GM21825 (cell line): Measurements from ENCODE around the gene DONSON.

Experiments used
- ATAC-seq: cut with Tn5 transposase; IDR thresholded peaks from one replicate; pipeline ENCODE4 v1.9.1; 2021; ENCODE audit warnings: mild to moderate bottlenecking, moderate library complexity; ENCODE audit not compliant: unreplicated experiment

DONSON gene

DNA sequence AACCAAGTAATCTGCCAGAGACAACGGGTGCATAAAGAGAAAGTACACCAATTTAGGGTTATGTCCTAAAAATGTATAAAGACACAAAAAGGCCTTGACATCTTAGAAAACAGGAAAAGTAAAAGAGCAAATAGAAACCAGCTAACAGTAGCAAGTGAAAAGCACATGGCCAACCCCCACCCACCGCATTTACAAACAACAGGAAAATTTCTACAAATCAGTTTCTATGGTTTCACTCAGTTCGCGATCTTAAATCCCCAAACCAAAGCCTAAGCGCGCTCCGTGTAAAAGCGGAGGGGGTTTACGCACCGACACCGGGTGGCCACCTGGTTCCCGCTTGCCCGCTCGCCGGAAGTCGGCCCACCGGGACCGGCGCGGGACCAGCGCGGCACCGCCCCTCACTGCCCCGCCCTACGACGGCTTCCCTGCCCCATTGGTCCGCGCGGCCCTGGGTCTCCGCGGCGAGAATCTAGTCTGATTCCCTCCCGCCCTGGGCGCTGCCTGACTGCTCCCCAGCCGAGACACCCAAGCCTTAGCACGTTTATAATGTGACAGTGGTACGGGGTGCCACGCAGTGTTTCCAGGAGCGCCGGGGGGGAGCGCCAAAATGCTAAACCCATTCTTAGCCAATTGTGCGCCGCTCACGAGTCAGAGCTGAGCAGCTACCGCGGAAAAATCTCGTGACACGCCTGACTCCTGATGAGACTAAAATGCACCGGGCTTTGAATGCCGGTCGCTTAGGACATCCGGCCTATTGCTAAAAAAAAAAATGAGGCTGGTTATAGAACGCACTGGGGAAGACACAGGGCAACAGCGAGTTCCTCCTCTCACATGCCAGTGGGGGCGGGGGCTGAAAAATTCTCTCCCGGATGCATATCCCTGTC lies 46.5 kb downstream of the DONSON start, which contains the start of gene GART:
Gene GART (minus strand): TSS at position 362 of the 884 bp plus-strand sequence. CDS start 2,802 bp downstream, outside the sequence.
- peak; percentile 57 for ATAC-seq

DNA sequence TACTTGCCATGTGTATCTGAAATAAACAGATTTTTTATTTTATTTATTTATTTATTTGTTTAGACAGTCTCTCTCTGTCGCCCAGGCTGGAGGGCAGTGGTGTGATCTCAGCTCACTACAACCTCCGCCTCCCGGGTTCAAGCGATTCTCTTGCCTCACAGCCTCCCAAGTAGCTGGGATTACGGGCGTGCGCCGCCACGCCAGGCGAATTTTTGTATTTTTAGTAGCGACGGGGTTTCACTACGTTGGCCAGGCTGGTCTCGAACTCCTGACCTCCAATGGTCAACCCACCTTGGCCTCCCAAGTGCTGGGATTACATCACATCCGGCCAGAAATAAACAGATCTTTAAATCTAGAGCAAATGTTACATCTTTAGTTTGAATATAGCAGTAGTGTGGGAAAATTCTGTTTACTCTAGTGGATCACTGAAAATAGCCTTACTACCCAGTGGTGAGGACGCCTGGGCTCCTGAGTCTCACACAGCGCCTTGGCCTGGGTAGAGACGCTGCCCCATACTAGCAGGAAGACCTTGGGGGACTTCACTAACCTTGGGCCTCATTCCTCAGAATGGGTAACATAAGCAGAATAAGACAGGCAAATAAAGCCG lies 47.3 kb downstream of the DONSON start:
- no peak for ATAC-seq

DNA sequence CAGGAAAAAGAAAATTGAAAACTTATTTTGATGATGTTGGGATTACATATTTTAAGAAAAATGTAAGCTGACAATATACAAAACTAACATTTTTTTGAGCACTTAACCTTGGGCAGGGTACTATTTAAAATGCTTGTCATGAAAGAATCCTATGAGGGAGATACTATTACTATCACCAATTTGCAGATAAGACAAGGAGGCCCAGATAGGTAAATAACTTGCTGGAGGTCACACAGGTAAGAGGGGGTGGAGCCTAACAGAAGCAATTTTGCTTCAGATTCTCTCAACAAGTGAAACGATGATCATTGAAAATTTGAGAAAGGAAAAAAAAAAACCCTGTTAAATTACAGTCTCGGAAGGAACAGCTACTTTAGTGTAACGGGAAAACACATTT lies 47.8 kb downstream of the DONSON start:
- ATAC-seq: no peak

DNA sequence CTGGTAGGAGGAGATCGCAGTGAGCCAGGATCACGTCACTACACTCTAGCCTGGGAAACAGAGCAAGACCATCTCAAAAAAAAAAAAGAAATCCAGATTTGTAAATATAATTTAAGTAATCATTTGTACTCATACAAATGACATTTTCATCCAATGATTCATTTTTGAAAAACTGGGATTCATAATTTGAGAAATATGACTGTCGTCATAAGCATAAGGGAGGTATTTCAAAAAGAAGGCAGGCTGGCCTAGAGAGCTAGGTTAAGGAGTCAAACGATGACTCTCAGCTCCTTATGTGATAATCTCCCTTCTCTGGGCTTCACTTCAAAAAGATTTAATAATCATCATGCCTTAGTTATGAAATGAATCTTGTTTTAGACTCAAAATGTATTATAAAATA lies 48.9 kb downstream of the DONSON start:
- ATAC-seq: no peak

DNA sequence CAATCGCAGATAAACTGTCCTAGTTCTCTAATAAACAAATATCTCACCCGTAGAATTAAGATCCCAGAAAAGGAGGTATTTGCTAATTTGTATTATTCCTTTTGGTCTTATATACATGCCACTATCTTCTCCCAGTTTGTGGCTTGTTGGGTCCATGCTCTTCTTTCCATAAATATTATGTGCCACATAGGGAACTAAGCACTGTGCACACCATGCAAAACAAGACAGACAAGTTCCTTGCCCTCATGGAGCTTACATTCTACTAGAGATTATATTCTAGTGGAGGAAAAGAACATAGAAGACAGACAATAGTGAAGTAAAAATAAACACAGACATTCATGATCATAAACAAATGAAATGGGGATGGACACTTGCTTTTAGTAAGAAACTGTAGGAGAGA lies 51.3 kb downstream of the DONSON start:
- ATAC-seq: no peak

DNA sequence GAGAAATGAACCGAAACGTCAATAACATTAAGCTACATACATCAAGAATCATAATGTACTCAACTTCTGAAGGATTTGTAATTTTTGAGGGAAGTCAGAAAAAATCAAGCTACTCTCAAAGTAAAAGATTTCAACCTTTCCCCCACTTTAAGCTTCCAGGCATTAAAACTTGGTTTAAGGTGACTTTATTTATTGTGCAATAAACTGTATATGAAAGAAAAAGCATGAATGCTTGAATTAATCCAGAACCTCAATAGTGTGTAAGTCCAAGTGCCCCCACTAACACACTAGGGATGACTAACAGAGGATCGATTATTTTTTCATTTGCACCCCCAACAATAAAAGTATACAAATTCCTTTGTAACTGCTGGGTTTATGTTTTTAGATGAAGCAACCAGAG lies 57.5 kb downstream of the DONSON start:
- ATAC-seq: no peak
